ENCODE measurements around the gene NXPH4. TPM values are rescaled to one million over a fixed set of nuclear protein-coding genes. Genes with fewer than 3 reads are reported as not detected.

NXPH4 gene
- total and polyA plus RNA-seq, 2 donors = 0.28 to 0.79 TPM

DNA sequence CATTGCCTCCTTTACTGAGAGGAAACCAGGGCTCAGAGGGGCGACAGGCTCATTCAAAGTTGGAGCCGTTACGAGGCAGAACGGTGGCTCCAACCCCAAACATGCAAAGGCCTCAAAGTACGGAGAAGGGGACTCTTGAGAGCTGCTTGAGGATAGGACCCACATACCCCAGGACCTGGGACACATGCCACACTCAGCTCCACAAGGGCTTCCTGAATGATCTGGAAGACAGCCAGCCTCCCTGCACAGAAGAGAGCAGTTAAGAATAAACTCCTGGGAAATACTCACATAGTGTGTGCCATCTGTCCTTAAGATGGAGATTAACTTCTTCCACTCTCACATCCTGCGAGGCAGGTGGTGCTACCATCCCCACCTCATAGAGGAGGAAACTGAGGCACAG is 26.6 kb upstream of the NXPH4 start:
- 69% methylated on average over 6 of the region's 6 CpGs for WGBS
- no peak overlapping the region for H3K4me3 ChIP-seq (ENCODE audit: low read depth, low read length)
- H3K4me1 ChIP-seq (ENCODE audit: insufficient read depth) = no peaks in the 10 kb centered on the region
- peaks cover 5% of the 10 kb centered on the region for H3K36me3 ChIP-seq (ENCODE audit: insufficient read depth)
- no peak overlapping the region for H3K27ac ChIP-seq (ENCODE audit: low read depth)
- no peak for DNase-seq (ENCODE audit: extremely low spot score)

- Histone ChIP-seq H3K4me3 (ENCODE audit: low read depth, low read length) (no peak overlapping the region), H3K36me3 (ENCODE audit: insufficient read depth) (peaks cover 5% of the 10 kb centered on the region), H3K4me1 (ENCODE audit: insufficient read depth) (no peaks in the 10 kb centered on the region), H3K27ac (ENCODE audit: low read depth) (no peak overlapping the region)
- 93% methylated on average over 23 of the region's 23 CpGs for whole genome bisulfite sequencing
- no peak for DNase-seq (ENCODE audit: extremely low spot score)
These were observed 25.8 kb upstream of the NXPH4 start for GRCh38 chr12:57190821-57191220.

DNA sequence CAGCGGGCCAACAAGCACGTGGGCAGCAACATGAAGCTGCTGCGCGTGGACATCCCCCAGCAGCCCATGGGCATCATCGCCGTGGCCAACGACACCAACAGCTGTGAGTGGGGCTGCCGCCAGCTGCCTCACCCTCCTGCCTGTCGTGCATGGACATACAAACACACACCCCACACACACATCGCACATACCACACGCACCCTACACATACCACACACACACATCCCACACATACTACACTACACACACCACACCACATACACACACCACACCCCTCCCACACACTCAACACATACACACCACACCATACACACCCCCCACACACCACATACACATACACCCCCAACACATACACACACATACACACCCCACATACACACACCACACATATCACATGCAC is 25.2 kb upstream of the NXPH4 start:
- no peak for DNase-seq (ENCODE audit: extremely low spot score)
- no peak overlapping the region for H3K27ac ChIP-seq (ENCODE audit: low read depth)
- no peaks in the 10 kb centered on the region for H3K4me1 ChIP-seq (ENCODE audit: insufficient read depth)
- peaks cover 7% of the 10 kb centered on the region for H3K36me3 ChIP-seq (ENCODE audit: insufficient read depth)
- no peak overlapping the region for H3K4me3 ChIP-seq (ENCODE audit: low read depth, low read length)
- 78% methylated on average over 11 of the region's 11 CpGs for WGBS

DNA sequence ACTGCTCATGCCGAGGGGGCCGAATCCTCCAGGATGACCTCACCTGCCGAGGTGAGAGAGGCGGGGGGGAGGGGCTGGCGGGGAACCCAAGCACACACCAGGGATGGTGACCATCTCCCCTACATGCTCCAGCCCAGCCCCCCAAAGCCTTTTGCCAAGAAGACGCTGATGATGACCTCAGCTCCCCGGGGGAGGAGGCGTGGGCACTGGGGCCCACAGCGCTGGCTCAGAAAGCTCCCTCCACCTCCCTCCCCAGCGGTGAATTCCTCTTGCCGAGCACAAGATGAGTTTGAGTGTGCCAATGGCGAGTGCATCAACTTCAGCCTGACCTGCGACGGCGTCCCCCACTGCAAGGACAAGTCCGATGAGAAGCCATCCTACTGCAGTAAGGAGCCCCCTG is 23.7 kb upstream of the NXPH4 start:
- WGBS = 84% methylated on average over 16 of the region's 16 CpGs

DNA sequence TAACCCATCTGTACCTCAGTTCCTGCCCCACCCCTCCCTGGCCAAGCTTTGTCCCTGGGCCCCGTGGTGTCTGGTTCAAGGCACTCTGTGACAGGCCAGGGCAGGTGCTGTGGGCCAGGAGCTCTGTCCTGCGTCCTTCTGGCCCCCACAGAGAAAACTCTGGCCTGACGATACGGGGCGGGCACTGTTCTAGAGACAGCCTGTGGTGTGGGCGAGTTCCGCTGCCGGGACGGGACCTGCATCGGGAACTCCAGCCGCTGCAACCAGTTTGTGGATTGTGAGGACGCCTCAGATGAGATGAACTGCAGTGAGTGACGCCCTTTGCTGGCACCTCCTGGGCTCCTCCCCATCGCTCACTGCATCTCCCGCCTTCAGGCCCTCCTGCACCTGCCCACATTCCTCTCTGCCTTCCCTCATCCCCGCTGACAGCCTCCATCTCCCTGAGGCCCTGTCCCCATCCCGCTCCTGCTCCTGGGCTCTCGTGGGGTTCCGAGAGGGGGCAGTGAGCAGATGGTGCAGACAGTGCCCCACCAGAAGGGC is 22.8 kb upstream of the NXPH4 start:
- 89% methylated on average over 19 of the region's 19 CpGs for WGBS
- Histone ChIP-seq H3K4me1 (ENCODE audit: insufficient read depth) (no peaks in the 10 kb centered on the region), H3K27ac (ENCODE audit: low read depth) (no peak overlapping the region), H3K4me3 (ENCODE audit: low read depth, low read length) (no peak overlapping the region), H3K36me3 (ENCODE audit: insufficient read depth) (peaks cover 9% of the 10 kb centered on the region)
- no peak for DNase-seq (ENCODE audit: extremely low spot score)

More for the DNA sequence above, 23.7 kb upstream of the NXPH4 start:
- H3K4me1 ChIP-seq (ENCODE audit: insufficient read depth) = no peaks in the 10 kb centered on the region
- no peak overlapping the region for H3K4me3 ChIP-seq (ENCODE audit: low read depth, low read length)
- no peak for DNase-seq (ENCODE audit: extremely low spot score)
- H3K36me3 ChIP-seq (ENCODE audit: insufficient read depth) = peaks cover 7% of the 10 kb centered on the region
- H3K27ac ChIP-seq (ENCODE audit: low read depth) = no peak overlapping the region

DNA sequence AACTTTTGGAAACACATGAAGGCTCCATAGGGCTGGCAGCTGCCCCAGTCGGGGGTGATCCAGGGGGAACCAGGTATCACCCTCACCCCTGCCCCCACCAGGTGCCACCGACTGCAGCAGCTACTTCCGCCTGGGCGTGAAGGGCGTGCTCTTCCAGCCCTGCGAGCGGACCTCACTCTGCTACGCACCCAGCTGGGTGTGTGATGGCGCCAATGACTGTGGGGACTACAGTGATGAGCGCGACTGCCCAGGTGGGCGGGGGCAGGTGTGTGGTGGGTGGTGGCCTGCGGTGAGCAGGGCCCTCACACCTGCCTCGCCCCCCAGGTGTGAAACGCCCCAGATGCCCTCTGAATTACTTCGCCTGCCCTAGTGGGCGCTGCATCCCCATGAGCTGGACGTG is 22.3 kb upstream of the NXPH4 start:
- Histone ChIP-seq H3K4me1 (ENCODE audit: insufficient read depth) (no peaks in the 10 kb centered on the region), H3K4me3 (ENCODE audit: low read depth, low read length) (no peak overlapping the region), H3K27ac (ENCODE audit: low read depth) (no peak overlapping the region), H3K36me3 (ENCODE audit: insufficient read depth) (peaks cover 9% of the 10 kb centered on the region)
- WGBS = 90% methylated on average over 18 of the region's 18 CpGs
- no peak for DNase-seq (ENCODE audit: extremely low spot score)

GRCh38 chr12:57195186-57195585 is 21.4 kb upstream of the NXPH4 start:
- no peak overlapping the region for H3K4me3 ChIP-seq (ENCODE audit: low read depth, low read length)
- peaks cover 9% of the 10 kb centered on the region for H3K36me3 ChIP-seq (ENCODE audit: insufficient read depth)
- no peaks in the 10 kb centered on the region for H3K4me1 ChIP-seq (ENCODE audit: insufficient read depth)
- H3K27ac ChIP-seq (ENCODE audit: low read depth) = no peak overlapping the region
- 89% methylated on average over 19 of the region's 19 CpGs for WGBS
- no peak for DNase-seq (ENCODE audit: extremely low spot score)

GRCh38 chr12:57195611-57196371 is 20.8 kb upstream of the NXPH4 start:
- Histone ChIP-seq H3K4me3 (ENCODE audit: low read depth, low read length) (no peak overlapping the region), H3K4me1 (ENCODE audit: insufficient read depth) (no peaks in the 10 kb centered on the region), H3K27ac (ENCODE audit: low read depth) (no peak overlapping the region), H3K36me3 (ENCODE audit: insufficient read depth) (peaks cover 9% of the 10 kb centered on the region)
- no peak for DNase-seq (ENCODE audit: extremely low spot score)
- 80% methylated on average over 34 of the region's 34 CpGs for WGBS

DNA sequence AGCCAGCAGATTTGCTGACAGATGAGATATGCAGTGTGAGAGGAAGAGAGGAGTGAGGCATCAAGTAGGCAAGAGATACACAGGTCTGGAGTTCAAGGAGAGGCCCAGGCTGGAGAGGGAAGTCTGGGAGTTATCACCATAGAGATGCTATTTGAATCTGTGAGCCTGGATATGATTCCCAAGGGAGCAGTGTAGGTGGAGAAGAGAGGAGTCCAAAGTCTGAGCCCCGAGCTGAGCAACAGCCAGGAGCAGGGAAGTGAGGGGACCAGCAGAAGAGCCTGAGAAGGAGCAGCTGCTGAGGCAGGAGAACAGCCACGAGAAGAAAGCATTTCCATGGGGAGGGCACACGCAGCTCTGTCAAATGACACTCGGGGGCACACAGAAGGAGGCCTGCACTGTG is 20.2 kb upstream of the NXPH4 start:
- no peak overlapping the region for H3K4me3 ChIP-seq (ENCODE audit: low read depth, low read length)
- H3K27ac ChIP-seq (ENCODE audit: low read depth) = no peak overlapping the region
- H3K4me1 ChIP-seq (ENCODE audit: insufficient read depth) = no peaks in the 10 kb centered on the region
- 61% methylated on average over 4 of the region's 4 CpGs for WGBS
- H3K36me3 ChIP-seq (ENCODE audit: insufficient read depth) = peaks cover 9% of the 10 kb centered on the region
- DNase-seq (ENCODE audit: extremely low spot score) = no peak

- Histone ChIP-seq H3K36me3 (ENCODE audit: insufficient read depth) (peaks cover 9% of the 10 kb centered on the region), H3K4me1 (ENCODE audit: insufficient read depth) (no peaks in the 10 kb centered on the region), H3K27ac (ENCODE audit: low read depth) (no peak overlapping the region), H3K4me3 (ENCODE audit: low read depth, low read length) (no peak overlapping the region)
- WGBS = 90% methylated on average over 22 of the region's 22 CpGs
- DNase-seq (ENCODE audit: extremely low spot score) = no peak
These were observed 19.6 kb upstream of the NXPH4 start for GRCh38 chr12:57196956-57197355.

GRCh38 chr12:57198329-57198728 is 18.3 kb upstream of the NXPH4 start:
- DNase-seq (ENCODE audit: extremely low spot score) = no peak
- no peak overlapping the region for H3K27ac ChIP-seq (ENCODE audit: low read depth)
- peaks cover 13% of the 10 kb centered on the region for H3K36me3 ChIP-seq (ENCODE audit: insufficient read depth)
- no peaks in the 10 kb centered on the region for H3K4me1 ChIP-seq (ENCODE audit: insufficient read depth)
- WGBS = 93% methylated on average over 17 of the region's 17 CpGs
- H3K4me3 ChIP-seq (ENCODE audit: low read depth, low read length) = no peak overlapping the region

GRCh38 chr12:57199191-57199590 is 17.4 kb upstream of the NXPH4 start:
- DNase-seq (ENCODE audit: extremely low spot score) = no peak
- WGBS = 89% methylated on average over 15 of the region's 15 CpGs
- peaks cover 15% of the 10 kb centered on the region for H3K36me3 ChIP-seq (ENCODE audit: insufficient read depth)

DNA sequence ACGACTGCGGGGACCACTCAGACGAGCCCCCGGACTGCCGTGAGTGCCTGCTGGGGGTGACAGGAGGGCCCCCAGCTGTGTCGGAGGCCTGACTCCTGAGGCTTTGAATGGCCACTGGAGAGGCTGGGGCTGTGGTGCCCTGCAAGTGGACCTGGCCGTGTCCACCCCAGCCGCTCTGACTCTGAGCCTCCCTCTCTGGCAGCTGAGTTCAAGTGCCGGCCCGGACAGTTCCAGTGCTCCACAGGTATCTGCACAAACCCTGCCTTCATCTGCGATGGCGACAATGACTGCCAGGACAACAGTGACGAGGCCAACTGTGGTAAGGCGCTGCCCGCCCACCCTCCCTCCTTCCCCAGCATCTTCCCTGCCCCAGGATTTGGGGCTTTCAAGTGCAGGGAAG is 16.1 kb upstream of the NXPH4 start:
- 93% methylated on average over 15 of the region's 15 CpGs for WGBS
- Histone ChIP-seq H3K36me3 (ENCODE audit: insufficient read depth) (peaks cover 20% of the 10 kb centered on the region), H3K4me1 (ENCODE audit: insufficient read depth) (no peaks in the 10 kb centered on the region), H3K4me3 (ENCODE audit: low read depth, low read length) (no peak overlapping the region), H3K27ac (ENCODE audit: low read depth) (no peak overlapping the region)
- DNase-seq (ENCODE audit: extremely low spot score) = no peak

More at GRCh38 chr12:57199191-57199590, 17.4 kb upstream of the NXPH4 start:
- H3K4me1 ChIP-seq (ENCODE audit: insufficient read depth) = no peaks in the 10 kb centered on the region
- no peak overlapping the region for H3K27ac ChIP-seq (ENCODE audit: low read depth)
- no peak overlapping the region for H3K4me3 ChIP-seq (ENCODE audit: low read depth, low read length)

GRCh38 chr12:57201219-57201618 is 15.4 kb upstream of the NXPH4 start:
- no peak for DNase-seq (ENCODE audit: extremely low spot score)
- 80% methylated on average over 8 of the region's 8 CpGs for WGBS
- Histone ChIP-seq H3K4me1 (ENCODE audit: insufficient read depth) (no peaks in the 10 kb centered on the region), H3K4me3 (ENCODE audit: low read depth, low read length) (no peak overlapping the region), H3K27ac (ENCODE audit: low read depth) (no peak overlapping the region), H3K36me3 (ENCODE audit: insufficient read depth) (peaks cover 15% of the 10 kb centered on the region)

All from urinary bladder (tissue), 4 donors.